Stimulated activated CD4-positive, alpha-beta T cell treated with anti-CD3 and anti-CD28 coated beads, Interleukin-4, amount 100 ng/mL, for 24 hours (primary cell): Measurements from ENCODE around the gene SH2D6.
"Not testable (repeated sequence)": the region's sequence is repeated elsewhere in the genome, so short reads cannot be mapped to it uniquely, and the experiment has no call there.

Experiments used
- DNase-seq: peaks from one replicate; pipeline ENCODE4 v3.0.0-alpha.2; 2020

The SH2D6 gene

GRCh38 chr2:85399183-85399455 lies 19.4 kb upstream of the SH2D6 start:
- DNase-seq: no peak

- DNase-seq: no peak
These were observed 18.5 kb upstream of the SH2D6 start for GRCh38 chr2:85400023-85400422.

- no peak for DNase-seq
These were observed 17.7 kb upstream of the SH2D6 start for GRCh38 chr2:85400541-85401463.

GRCh38 chr2:85401464-85401805 lies 17.1 kb upstream of the SH2D6 start:
- DNase-seq: no peak

GRCh38 chr2:85401844-85402243 lies 16.7 kb upstream of the SH2D6 start:
- no peak for DNase-seq

GRCh38 chr2:85405201-85406059 lies 13.1 kb upstream of the SH2D6 start:
- DNase-seq: peak; percentile 71

- DNase-seq: no peak
These were observed 8.5 kb upstream of the SH2D6 start, which contains the start of gene CAPG for GRCh38 chr2:85409845-85410583. Gene CAPG, minus strand, starts transcription at chr2:85410366. Its CDS starts 8,221 bp downstream, at chr2:85402145.

- no peak for DNase-seq
These were observed 7.7 kb upstream of the SH2D6 start for GRCh38 chr2:85410584-85411404.

GRCh38 chr2:85411405-85411748 lies 7.1 kb upstream of the SH2D6 start:
- DNase-seq: no peak

- DNase-seq: no peak
These were observed 4.7 kb upstream of the SH2D6 start for GRCh38 chr2:85413592-85414420.

GRCh38 chr2:85414421-85414759 lies 4.1 kb upstream of the SH2D6 start:
- not testable (repeated sequence) for DNase-seq

GRCh38 chr2:85414761-85415553 lies 3.6 kb upstream of the SH2D6 start:
- no peak for DNase-seq

GRCh38 chr2:85415980-85416650 lies 2.4 kb upstream of the SH2D6 start:
- DNase-seq: no peak

- DNase-seq: no peak
These were observed 628 bp downstream of the SH2D6 start for GRCh38 chr2:85419009-85419675.

GRCh38 chr2:85420536-85421259 lies 2.2 kb downstream of the SH2D6 start:
- DNase-seq: peak; percentile 94

- no peak for DNase-seq
These were observed 3.0 kb downstream of the SH2D6 start for GRCh38 chr2:85421260-85422071.

- DNase-seq: no peak
These were observed 3.6 kb downstream of the SH2D6 start for GRCh38 chr2:85422072-85422457.

- no peak for DNase-seq
These were observed 5.0 kb downstream of the SH2D6 start for GRCh38 chr2:85423525-85423924.
